Activated T-cell treated with anti-CD3 and anti-CD28 coated beads, Interleukin-2, amount 50 U/mL, for 72 hours (primary cell): ENCODE data around the gene NRG3. TPM values are rescaled to one million over a fixed set of nuclear protein-coding genes. Genes with fewer than 3 reads are reported as not detected.

ENCODE experiments used
- ATAC-seq, 2 donors: fragments of 150-1000 bp; cut with Tn5 transposase; replicated peaks in 1 of 2; 2 replicates each; pipeline ENCODE4 v1.10.0; 2021; ENCODE audit warnings: moderate library complexity in 2 of 2, mild to moderate bottlenecking in 1 of 2
- DNase-seq, 2 donors: peaks; one replicate each; pipeline ENCODE4 v3.0.0; 2021 to 2022; ENCODE audit warnings: mixed read lengths in 1 of 2
- H3K27ac Mint-ChIP-seq: one replicate; pipeline ENCODE4 v1.8.0; 2022; ENCODE audit warnings: mild to moderate bottlenecking, moderate library complexity, mixed read lengths
- H3K27me3 Mint-ChIP-seq: one replicate; pipeline ENCODE4 v1.8.0; 2022; ENCODE audit warnings: low read depth, mixed read lengths
- H3K36me3 Mint-ChIP-seq, 2 donors: one replicate each; pipeline ENCODE4 v1.8.0; 2022; ENCODE audit warnings: mixed read lengths in 2 of 2, mild to moderate bottlenecking in 1 of 2; ENCODE audit not compliant: insufficient read depth in 2 of 2
- H3K4me1 Mint-ChIP-seq: one replicate; pipeline ENCODE4 v1.8.0; 2022; ENCODE audit warnings: low read depth, mixed read lengths
- H3K4me3 Mint-ChIP-seq, 2 donors: one replicate each; pipeline ENCODE4 v1.8.0; 2022; ENCODE audit warnings: mild to moderate bottlenecking in 2 of 2, mixed read lengths in 2 of 2, moderate library complexity in 2 of 2
- H3K9me3 Mint-ChIP-seq, 2 donors: one replicate each; pipeline ENCODE4 v1.8.0; 2022; ENCODE audit warnings: mixed read lengths in 2 of 2
- total RNA-seq, 2 donors: library from RNA; stranded (reverse); gene quantifications; one replicate each; pipeline ENCODE4 v1.2.3, GENCODE V29; 2022

The NRG3 gene
- total RNA-seq, 2 donors from 2014 or later, result not detected

GRCh38 chr10:82084904-82085303, 209.9 kb downstream of the NRG3 start:
- no peak overlapping the region for H3K27ac Mint-ChIP-seq
- H3K9me3 Mint-ChIP-seq, result peaks cover 0 to 3% of the 10 kb centered on the region in 2 donors
- DNase-seq (no peak), ATAC-seq (no peak)
- no peaks in the 10 kb centered on the region for H3K4me1 Mint-ChIP-seq
- no peak overlapping the region for H3K4me3 Mint-ChIP-seq
- H3K36me3 Mint-ChIP-seq, result no peaks in the 10 kb centered on the region
- H3K27me3 Mint-ChIP-seq, result no peaks in the 10 kb centered on the region

- Mint-ChIP-seq H3K36me3 (no peaks in the 10 kb centered on the region), H3K27me3 (no peaks in the 10 kb centered on the region), H3K27ac (no peak overlapping the region), H3K4me1 (no peaks in the 10 kb centered on the region), H3K4me3 (no peak overlapping the region), H3K9me3 (peaks cover 2 to 4% of the 10 kb centered on the region in 2 donors)
- ATAC-seq (no peak), DNase-seq (no peak)
Measured at GRCh38 chr10:82089327-82089726, 214.3 kb downstream of the NRG3 start.

GRCh38 chr10:82091413-82091812, 216.4 kb downstream of the NRG3 start:
- H3K4me3 Mint-ChIP-seq, result no peak overlapping the region
- H3K9me3 Mint-ChIP-seq, result peaks cover 2 to 8% of the 10 kb centered on the region in 2 donors
- no peaks in the 10 kb centered on the region for H3K4me1 Mint-ChIP-seq
- H3K27ac Mint-ChIP-seq, result no peak overlapping the region
- ATAC-seq (no peak), DNase-seq (no peak)
- no peaks in the 10 kb centered on the region for H3K27me3 Mint-ChIP-seq
- no peaks in the 10 kb centered on the region for H3K36me3 Mint-ChIP-seq

GRCh38 chr10:82092111-82092510, 217.1 kb downstream of the NRG3 start:
- no peaks in the 10 kb centered on the region for H3K27me3 Mint-ChIP-seq
- H3K36me3 Mint-ChIP-seq, result no peaks in the 10 kb centered on the region
- H3K4me3 Mint-ChIP-seq, result no peak overlapping the region
- H3K4me1 Mint-ChIP-seq, result no peaks in the 10 kb centered on the region
- DNase-seq (no peak), ATAC-seq (no peak)
- H3K9me3 Mint-ChIP-seq, result peaks cover 2 to 8% of the 10 kb centered on the region in 2 donors
- H3K27ac Mint-ChIP-seq, result no peak overlapping the region

GRCh38 chr10:82124713-82125112, 249.7 kb downstream of the NRG3 start:
- Mint-ChIP-seq H3K27ac (no peak overlapping the region), H3K36me3 (no peaks in the 10 kb centered on the region), H3K9me3 (peaks cover 6 to 9% of the 10 kb centered on the region in 2 donors), H3K27me3 (no peaks in the 10 kb centered on the region), H3K4me1 (no peaks in the 10 kb centered on the region), H3K4me3 (no peak overlapping the region)
- DNase-seq (no peak), ATAC-seq (no peak)

GRCh38 chr10:82128527-82128926, 253.5 kb downstream of the NRG3 start:
- Mint-ChIP-seq H3K9me3 (peaks cover 4 to 11% of the 10 kb centered on the region in 2 donors), H3K27me3 (no peaks in the 10 kb centered on the region), H3K27ac (no peak overlapping the region), H3K4me1 (no peaks in the 10 kb centered on the region), H3K4me3 (no peak overlapping the region), H3K36me3 (peaks cover 0 to 3% of the 10 kb centered on the region in 2 donors)
- no peak for DNase-seq
- no peak for ATAC-seq

GRCh38 chr10:82136103-82136502, 261.1 kb downstream of the NRG3 start:
- Mint-ChIP-seq H3K4me1 (no peaks in the 10 kb centered on the region), H3K4me3 (no peak overlapping the region), H3K27me3 (no peaks in the 10 kb centered on the region), H3K27ac (no peak overlapping the region), H3K9me3 (peaks cover 8 to 19% of the 10 kb centered on the region in 2 donors), H3K36me3 (peaks cover 0 to 3% of the 10 kb centered on the region in 2 donors)
- ATAC-seq, result no peak
- DNase-seq, result no peak

- no peak for DNase-seq
- Mint-ChIP-seq H3K27ac (no peak overlapping the region), H3K27me3 (no peaks in the 10 kb centered on the region), H3K36me3 (no peaks in the 10 kb centered on the region), H3K4me3 (no peak overlapping the region), H3K4me1 (no peaks in the 10 kb centered on the region), H3K9me3 (peaks cover 0 to 2% of the 10 kb centered on the region in 2 donors)
- no peak for ATAC-seq
Measured at GRCh38 chr10:82144153-82144552, 269.2 kb downstream of the NRG3 start.

GRCh38 chr10:82148764-82149163, 273.8 kb downstream of the NRG3 start:
- H3K9me3 Mint-ChIP-seq, result peaks cover 0 to 4% of the 10 kb centered on the region in 2 donors
- H3K27ac Mint-ChIP-seq, result no peak overlapping the region
- no peaks in the 10 kb centered on the region for H3K36me3 Mint-ChIP-seq
- no peak for ATAC-seq
- H3K4me1 Mint-ChIP-seq, result no peaks in the 10 kb centered on the region
- no peak for DNase-seq
- no peak overlapping the region for H3K4me3 Mint-ChIP-seq
- H3K27me3 Mint-ChIP-seq, result no peaks in the 10 kb centered on the region

- peaks cover 0 to 4% of the 10 kb centered on the region in 2 donors for H3K9me3 Mint-ChIP-seq
Measured at GRCh38 chr10:82149674-82150073, 274.7 kb downstream of the NRG3 start.

GRCh38 chr10:82150123-82150900, 275.3 kb downstream of the NRG3 start:
- Mint-ChIP-seq H3K4me1 (no peaks in the 10 kb centered on the region), H3K27me3 (no peaks in the 10 kb centered on the region), H3K4me3 (no peak overlapping the region), H3K36me3 (no peaks in the 10 kb centered on the region), H3K27ac (no peak overlapping the region), H3K9me3 (peaks cover 0 to 4% of the 10 kb centered on the region in 2 donors)
- no peak for ATAC-seq
- DNase-seq, result peak; percentile 0 to 1

More at GRCh38 chr10:82149674-82150073, 274.7 kb downstream of the NRG3 start:
- ATAC-seq (no peak), DNase-seq (no peak)
- Mint-ChIP-seq H3K27me3 (no peaks in the 10 kb centered on the region), H3K4me3 (no peak overlapping the region), H3K27ac (no peak overlapping the region), H3K4me1 (no peaks in the 10 kb centered on the region), H3K36me3 (no peaks in the 10 kb centered on the region)

GRCh38 chr10:82160307-82160706, 285.3 kb downstream of the NRG3 start:
- ATAC-seq (no peak), DNase-seq (no peak)
- no peak overlapping the region for H3K27ac Mint-ChIP-seq
- no peaks in the 10 kb centered on the region for H3K27me3 Mint-ChIP-seq
- no peak overlapping the region for H3K4me3 Mint-ChIP-seq
- H3K36me3 Mint-ChIP-seq, result no peaks in the 10 kb centered on the region
- H3K4me1 Mint-ChIP-seq, result no peaks in the 10 kb centered on the region
- H3K9me3 Mint-ChIP-seq, result peaks cover 4 to 5% of the 10 kb centered on the region in 2 donors

GRCh38 chr10:82161264-82161663, 286.3 kb downstream of the NRG3 start:
- no peak for DNase-seq
- Mint-ChIP-seq H3K4me1 (no peaks in the 10 kb centered on the region), H3K36me3 (no peaks in the 10 kb centered on the region), H3K9me3 (peaks cover 4 to 5% of the 10 kb centered on the region in 2 donors), H3K27me3 (no peaks in the 10 kb centered on the region), H3K27ac (no peak overlapping the region), H3K4me3 (no peak overlapping the region)
- no peak for ATAC-seq
